GM23338 (cell line): ENCODE results near the gene PXT1. TPM values are rescaled to one million over a fixed set of nuclear protein-coding genes. Genes with fewer than 3 reads are reported as not detected.

Experiments
- ATAC-seq: fragments of 200-7000 bp; cut with Tn5 transposase; 3 replicates; pipeline ENCODE4 v1.9.1; 2020
- DNase-seq: peaks from one replicate; pipeline ENCODE4 v3.0.0-alpha.2; 2015; ENCODE audit warnings: low spot score
- H2AFZ ChIP-seq: fragments of 200-600 bp; sonication (generic); 2 replicates; pipeline ENCODE4 v1.8.0; 2016; ENCODE audit warnings: antibody characterized with exemption, mild to moderate bottlenecking, moderate library complexity
- H3F3A ChIP-seq: fragments of 200-600 bp; sonication (generic); replicated peaks from 2 replicates; pipeline ENCODE4 v1.8.0; 2017; ENCODE audit warnings: antibody characterized with exemption, mixed run types, low read depth
- H3K27ac ChIP-seq: fragments of 200-600 bp; sonication (generic); 2 replicates; pipeline ENCODE4 v1.6.1; 2016; ENCODE audit warnings: low read depth
- H3K27me3 ChIP-seq: fragments of 200-600 bp; sonication (generic); 2 replicates; pipeline ENCODE4 v1.8.0; 2016; ENCODE audit warnings: mild to moderate bottlenecking, mixed run types, moderate library complexity; ENCODE audit not compliant: insufficient read depth
- H3K36me3 ChIP-seq: fragments of 200-600 bp; sonication (generic); 2 replicates; pipeline ENCODE4 v1.8.0; 2016; ENCODE audit warnings: mild to moderate bottlenecking; ENCODE audit not compliant: insufficient read depth
- H3K4me1 ChIP-seq: fragments of 200-600 bp; sonication (generic); 2 replicates; pipeline ENCODE4 v1.8.0; 2016; ENCODE audit warnings: mild to moderate bottlenecking, moderate library complexity; ENCODE audit not compliant: insufficient read depth
- H3K4me2 ChIP-seq: fragments of 200-600 bp; sonication (generic); 2 replicates; pipeline ENCODE4 v1.7.1; 2017; ENCODE audit warnings: mixed run types
- H3K4me3 ChIP-seq: fragments of 200-600 bp; sonication (generic); 2 replicates; pipeline ENCODE4 v1.6.1; 2016; ENCODE audit warnings: mixed run types
- H3K79me2 ChIP-seq: fragments of 200-600 bp; sonication (generic); replicated peaks from 2 replicates; pipeline ENCODE4 v1.8.0; 2017; ENCODE audit warnings: mild to moderate bottlenecking; ENCODE audit not compliant: insufficient read depth
- H3K9me2 ChIP-seq: fragments of 200-600 bp; sonication (generic); 2 replicates; pipeline ENCODE4 v1.8.0; 2017; ENCODE audit not compliant: insufficient read depth
- H4K20me1 ChIP-seq: fragments of 200-600 bp; sonication (generic); replicated peaks from 2 replicates; pipeline ENCODE4 v1.8.0; 2017; ENCODE audit warnings: mild to moderate bottlenecking; ENCODE audit not compliant: insufficient read depth
- H3K27ac Mint-ChIP-seq: 2 replicates; pipeline ENCODE4 v1.8.0; 2020; ENCODE audit warnings: inconsistent platforms, mild to moderate bottlenecking, moderate library complexity, mixed read lengths
- H3K27me3 Mint-ChIP-seq: 3 replicates; pipeline ENCODE4 v1.8.0; 2022; ENCODE audit warnings: low read depth, mild to moderate bottlenecking, moderate library complexity, mixed read lengths, inconsistent platforms; ENCODE audit not compliant: insufficient read depth, poor library complexity
- H3K36me3 Mint-ChIP-seq: 3 replicates; pipeline ENCODE4 v1.8.0; 2021; ENCODE audit warnings: low read depth, mild to moderate bottlenecking, inconsistent platforms, moderate library complexity, mixed read lengths
- H3K4me1 Mint-ChIP-seq: 3 replicates; pipeline ENCODE4 v1.8.0; 2020; ENCODE audit warnings: mild to moderate bottlenecking, inconsistent platforms, mixed read lengths
- H3K4me3 Mint-ChIP-seq: 3 replicates; pipeline ENCODE4 v1.8.0; 2021; ENCODE audit warnings: moderate library complexity, mild to moderate bottlenecking, inconsistent platforms, mixed read lengths
- H3K9me3 Mint-ChIP-seq: 3 replicates; pipeline ENCODE4 v1.8.0; 2020; ENCODE audit warnings: moderate library complexity, mild to moderate bottlenecking, inconsistent platforms, mixed read lengths
- CREB1 ChIP-seq: fragments of 250-450 bp; sonication (Bioruptor Pico); IDR thresholded peaks from 2 replicates; pipeline ENCODE4 v1.5.0; 2020; ENCODE audit warnings: low read depth, mild to moderate bottlenecking, moderate library complexity
- CTCF ChIP-seq, 2 experiments: fragments of 200-600 bp in 1 of 2; sonication (generic) in 1 of 2; conservative IDR thresholded peaks; 2 replicates each; pipeline versions ENCODE4 v1.5.1 to v1.6.1; 2016 to 2017; ENCODE audit warnings: antibody characterized with exemption in 2 of 2, low read depth in 2 of 2, mild to moderate bottlenecking in 2 of 2, moderate library complexity in 1 of 2
- EZH2 ChIP-seq: fragments of 200-600 bp; sonication (generic); IDR thresholded peaks from one replicate; pipeline ENCODE4 v1.8.0; 2017; ENCODE audit warnings: antibody characterized with exemption, mild to moderate bottlenecking, low read depth; ENCODE audit not compliant: unreplicated experiment
- EZH2phosphoT487 ChIP-seq: fragments of 200-600 bp; sonication (generic); IDR thresholded peaks from one replicate; pipeline ENCODE4 v1.8.1; 2018; ENCODE audit warnings: antibody characterized with exemption; ENCODE audit not compliant: unreplicated experiment
- JUNB ChIP-seq: IDR thresholded peaks from one replicate; pipeline ENCODE4 v1.6.1; 2016; ENCODE audit warnings: antibody characterized with exemption; ENCODE audit not compliant: unreplicated experiment
- NANOG ChIP-seq: IDR thresholded peaks from 2 replicates; pipeline ENCODE4 v1.6.1; 2016; ENCODE audit warnings: antibody characterized with exemption, borderline replicate concordance
- POLR2AphosphoS5 ChIP-seq: IDR thresholded peaks from 2 replicates; pipeline ENCODE4 v1.6.1; 2016; ENCODE audit warnings: antibody characterized with exemption, low read depth
- STAT1 ChIP-seq: IDR thresholded peaks from one replicate; pipeline ENCODE4 v1.6.1; 2016; ENCODE audit warnings: antibody characterized with exemption; ENCODE audit not compliant: unreplicated experiment
- ZNF114 ChIP-seq: fragments of 250-450 bp; sonication (Bioruptor Pico); IDR thresholded peaks from 2 replicates; pipeline ENCODE4 v1.5.0; 2020; ENCODE audit warnings: mild to moderate bottlenecking, moderate library complexity
- ZNF331 ChIP-seq: fragments of 250-450 bp; sonication (Bioruptor Pico); IDR thresholded peaks from 2 replicates; pipeline ENCODE4 v1.5.0; 2020; ENCODE audit warnings: low read depth, mild to moderate bottlenecking, moderate library complexity
- polyA plus RNA-seq: library from polyadenylated mRNA; unstranded; fragments of >200 nt; fragmentation: Nextera tagmentation; extraction: Ambion mirVana; gene quantifications from 2 replicates; pipeline ENCODE4 v1.2.1, GENCODE V29; 2016
- total RNA-seq: library from RNA; depleted of rRNA; stranded (reverse); fragments of >200 nt; shearing (Covaris generic); gene quantifications from 2 replicates; pipeline ENCODE4 v1.2.3, GENCODE V29; 2014
- TF ChIP-seq, protein P1 (sequence below): IDR thresholded peaks from 2 replicates; pipeline ENCODE4 v1.6.1; 2016; ENCODE audit warnings: antibody characterized with exemption
- TF ChIP-seq, protein P2 (sequence below): fragments of 250-450 bp; sonication (Bioruptor Pico); IDR thresholded peaks from 2 replicates; pipeline ENCODE4 v1.5.0; 2020; ENCODE audit warnings: mild to moderate bottlenecking, moderate library complexity
- TF ChIP-seq, protein P3 (sequence below): IDR thresholded peaks from one replicate; pipeline ENCODE4 v1.6.1; 2018; ENCODE audit warnings: antibody characterized with exemption; ENCODE audit not compliant: unreplicated experiment

PXT1 gene
- total and polyA plus RNA-seq, 2 experiments from 2014 or later, result 0.14 TPM; not detected in 1

DNA sequence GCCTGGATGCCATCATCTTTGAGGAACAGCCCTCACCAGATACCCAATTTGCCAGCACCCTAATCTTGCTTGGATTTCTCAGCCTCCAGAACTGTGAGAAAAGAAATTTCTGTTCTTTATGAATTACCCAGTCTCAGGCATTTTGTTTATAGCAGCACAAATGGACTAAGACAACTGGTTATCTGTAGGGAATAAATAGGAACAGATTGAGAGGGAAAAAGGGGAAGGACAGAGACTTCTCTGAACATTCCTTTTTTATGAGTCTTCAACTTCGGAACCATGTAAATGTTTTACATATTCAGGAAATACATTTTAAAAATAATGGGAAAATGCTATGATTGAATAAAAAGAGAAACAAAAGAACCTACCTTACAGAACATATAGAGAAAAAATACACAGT is 21.0 kb upstream of the PXT1 start:
- peaks cover 25% of the 10 kb centered on the region for H3K4me1 Mint-ChIP-seq
- DNase-seq, result no peak
- H3K9me3 Mint-ChIP-seq, result no peaks in the 10 kb centered on the region
- peaks cover 8% of the 10 kb centered on the region; the same call in 1 of the 3 replicates for H3K36me3 Mint-ChIP-seq
- Histone ChIP-seq H3K4me3 (no peak overlapping the region), H3K27me3 (no peaks in the 10 kb centered on the region), H3K79me2 (peaks cover 99% of the 10 kb centered on the region), H3F3A (no peaks in the 10 kb centered on the region), H3K4me2 (no peak overlapping the region), H2AFZ (no peak overlapping the region), H3K36me3 (no peaks in the 10 kb centered on the region), H4K20me1 (peaks cover 7% of the 10 kb centered on the region), H3K9me2 (no peaks in the 10 kb centered on the region), H3K4me1 (peaks cover 15% of the 10 kb centered on the region), H3K27ac (no peak overlapping the region; the same call in 1 of the 2 replicates)
- TF ChIP-seq EZH2 (no peak), ZNF114 (CRISPR knock-in tag) (no peak), NANOG (no peak), POLR2AphosphoS5 (no peak), JUNB (no peak), CREB1 (CRISPR knock-in tag) (no peak), CTCF (conservative IDR thresholded peaks at IDR 0.05; ENCODE audit: low read depth in 2 of 2) (no peak), ZNF331 (no peak), STAT1 (no peak), EZH2phosphoT487 (no peak)
- TF ChIP-seq, protein P1, sequence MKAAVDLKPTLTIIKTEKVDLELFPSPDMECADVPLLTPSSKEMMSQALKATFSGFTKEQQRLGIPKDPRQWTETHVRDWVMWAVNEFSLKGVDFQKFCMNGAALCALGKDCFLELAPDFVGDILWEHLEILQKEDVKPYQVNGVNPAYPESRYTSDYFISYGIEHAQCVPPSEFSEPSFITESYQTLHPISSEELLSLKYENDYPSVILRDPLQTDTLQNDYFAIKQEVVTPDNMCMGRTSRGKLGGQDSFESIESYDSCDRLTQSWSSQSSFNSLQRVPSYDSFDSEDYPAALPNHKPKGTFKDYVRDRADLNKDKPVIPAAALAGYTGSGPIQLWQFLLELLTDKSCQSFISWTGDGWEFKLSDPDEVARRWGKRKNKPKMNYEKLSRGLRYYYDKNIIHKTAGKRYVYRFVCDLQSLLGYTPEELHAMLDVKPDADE, result no peak
- TF ChIP-seq, protein P2, sequence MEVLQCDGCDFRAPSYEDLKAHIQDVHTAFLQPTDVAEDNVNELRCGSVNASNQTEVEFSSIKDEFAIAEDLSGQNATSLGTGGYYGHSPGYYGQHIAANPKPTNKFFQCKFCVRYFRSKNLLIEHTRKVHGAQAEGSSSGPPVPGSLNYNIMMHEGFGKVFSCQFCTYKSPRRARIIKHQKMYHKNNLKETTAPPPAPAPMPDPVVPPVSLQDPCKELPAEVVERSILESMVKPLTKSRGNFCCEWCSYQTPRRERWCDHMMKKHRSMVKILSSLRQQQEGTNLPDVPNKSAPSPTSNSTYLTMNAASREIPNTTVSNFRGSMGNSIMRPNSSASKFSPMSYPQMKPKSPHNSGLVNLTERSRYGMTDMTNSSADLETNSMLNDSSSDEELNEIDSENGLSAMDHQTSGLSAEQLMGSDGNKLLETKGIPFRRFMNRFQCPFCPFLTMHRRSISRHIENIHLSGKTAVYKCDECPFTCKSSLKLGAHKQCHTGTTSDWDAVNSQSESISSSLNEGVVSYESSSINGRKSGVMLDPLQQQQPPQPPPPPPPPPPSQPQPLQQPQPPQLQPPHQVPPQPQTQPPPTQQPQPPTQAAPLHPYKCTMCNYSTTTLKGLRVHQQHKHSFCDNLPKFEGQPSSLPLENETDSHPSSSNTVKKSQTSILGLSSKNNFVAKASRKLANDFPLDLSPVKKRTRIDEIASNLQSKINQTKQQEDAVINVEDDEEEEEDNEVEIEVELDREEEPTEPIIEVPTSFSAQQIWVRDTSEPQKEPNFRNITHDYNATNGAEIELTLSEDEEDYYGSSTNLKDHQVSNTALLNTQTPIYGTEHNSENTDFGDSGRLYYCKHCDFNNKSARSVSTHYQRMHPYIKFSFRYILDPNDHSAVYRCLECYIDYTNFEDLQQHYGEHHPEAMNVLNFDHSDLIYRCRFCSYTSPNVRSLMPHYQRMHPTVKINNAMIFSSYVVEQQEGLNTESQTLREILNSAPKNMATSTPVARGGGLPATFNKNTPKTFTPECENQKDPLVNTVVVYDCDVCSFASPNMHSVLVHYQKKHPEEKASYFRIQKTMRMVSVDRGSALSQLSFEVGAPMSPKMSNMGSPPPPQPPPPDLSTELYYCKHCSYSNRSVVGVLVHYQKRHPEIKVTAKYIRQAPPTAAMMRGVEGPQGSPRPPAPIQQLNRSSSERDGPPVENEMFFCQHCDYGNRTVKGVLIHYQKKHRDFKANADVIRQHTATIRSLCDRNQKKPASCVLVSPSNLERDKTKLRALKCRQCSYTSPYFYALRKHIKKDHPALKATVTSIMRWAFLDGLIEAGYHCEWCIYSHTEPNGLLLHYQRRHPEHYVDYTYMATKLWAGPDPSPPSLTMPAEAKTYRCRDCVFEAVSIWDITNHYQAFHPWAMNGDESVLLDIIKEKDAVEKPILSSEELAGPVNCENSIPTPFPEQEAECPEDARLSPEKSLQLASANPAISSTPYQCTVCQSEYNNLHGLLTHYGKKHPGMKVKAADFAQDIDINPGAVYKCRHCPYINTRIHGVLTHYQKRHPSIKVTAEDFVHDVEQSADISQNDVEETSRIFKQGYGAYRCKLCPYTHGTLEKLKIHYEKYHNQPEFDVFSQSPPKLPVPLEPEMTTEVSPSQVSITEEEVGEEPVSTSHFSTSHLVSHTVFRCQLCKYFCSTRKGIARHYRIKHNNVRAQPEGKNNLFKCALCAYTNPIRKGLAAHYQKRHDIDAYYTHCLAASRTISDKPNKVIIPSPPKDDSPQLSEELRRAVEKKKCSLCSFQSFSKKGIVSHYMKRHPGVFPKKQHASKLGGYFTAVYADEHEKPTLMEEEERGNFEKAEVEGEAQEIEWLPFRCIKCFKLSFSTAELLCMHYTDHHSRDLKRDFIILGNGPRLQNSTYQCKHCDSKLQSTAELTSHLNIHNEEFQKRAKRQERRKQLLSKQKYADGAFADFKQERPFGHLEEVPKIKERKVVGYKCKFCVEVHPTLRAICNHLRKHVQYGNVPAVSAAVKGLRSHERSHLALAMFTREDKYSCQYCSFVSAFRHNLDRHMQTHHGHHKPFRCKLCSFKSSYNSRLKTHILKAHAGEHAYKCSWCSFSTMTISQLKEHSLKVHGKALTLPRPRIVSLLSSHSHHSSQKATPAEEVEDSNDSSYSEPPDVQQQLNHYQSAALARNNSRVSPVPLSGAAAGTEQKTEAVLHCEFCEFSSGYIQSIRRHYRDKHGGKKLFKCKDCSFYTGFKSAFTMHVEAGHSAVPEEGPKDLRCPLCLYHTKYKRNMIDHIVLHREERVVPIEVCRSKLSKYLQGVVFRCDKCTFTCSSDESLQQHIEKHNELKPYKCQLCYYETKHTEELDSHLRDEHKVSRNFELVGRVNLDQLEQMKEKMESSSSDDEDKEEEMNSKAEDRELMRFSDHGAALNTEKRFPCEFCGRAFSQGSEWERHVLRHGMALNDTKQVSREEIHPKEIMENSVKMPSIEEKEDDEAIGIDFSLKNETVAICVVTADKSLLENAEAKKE, result no peak
- TF ChIP-seq, protein P3, sequence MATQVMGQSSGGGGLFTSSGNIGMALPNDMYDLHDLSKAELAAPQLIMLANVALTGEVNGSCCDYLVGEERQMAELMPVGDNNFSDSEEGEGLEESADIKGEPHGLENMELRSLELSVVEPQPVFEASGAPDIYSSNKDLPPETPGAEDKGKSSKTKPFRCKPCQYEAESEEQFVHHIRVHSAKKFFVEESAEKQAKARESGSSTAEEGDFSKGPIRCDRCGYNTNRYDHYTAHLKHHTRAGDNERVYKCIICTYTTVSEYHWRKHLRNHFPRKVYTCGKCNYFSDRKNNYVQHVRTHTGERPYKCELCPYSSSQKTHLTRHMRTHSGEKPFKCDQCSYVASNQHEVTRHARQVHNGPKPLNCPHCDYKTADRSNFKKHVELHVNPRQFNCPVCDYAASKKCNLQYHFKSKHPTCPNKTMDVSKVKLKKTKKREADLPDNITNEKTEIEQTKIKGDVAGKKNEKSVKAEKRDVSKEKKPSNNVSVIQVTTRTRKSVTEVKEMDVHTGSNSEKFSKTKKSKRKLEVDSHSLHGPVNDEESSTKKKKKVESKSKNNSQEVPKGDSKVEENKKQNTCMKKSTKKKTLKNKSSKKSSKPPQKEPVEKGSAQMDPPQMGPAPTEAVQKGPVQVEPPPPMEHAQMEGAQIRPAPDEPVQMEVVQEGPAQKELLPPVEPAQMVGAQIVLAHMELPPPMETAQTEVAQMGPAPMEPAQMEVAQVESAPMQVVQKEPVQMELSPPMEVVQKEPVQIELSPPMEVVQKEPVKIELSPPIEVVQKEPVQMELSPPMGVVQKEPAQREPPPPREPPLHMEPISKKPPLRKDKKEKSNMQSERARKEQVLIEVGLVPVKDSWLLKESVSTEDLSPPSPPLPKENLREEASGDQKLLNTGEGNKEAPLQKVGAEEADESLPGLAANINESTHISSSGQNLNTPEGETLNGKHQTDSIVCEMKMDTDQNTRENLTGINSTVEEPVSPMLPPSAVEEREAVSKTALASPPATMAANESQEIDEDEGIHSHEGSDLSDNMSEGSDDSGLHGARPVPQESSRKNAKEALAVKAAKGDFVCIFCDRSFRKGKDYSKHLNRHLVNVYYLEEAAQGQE, result no peak
- no peak for ATAC-seq
- H3K27ac Mint-ChIP-seq, result no peak overlapping the region
- H3K4me3 Mint-ChIP-seq, result no peak overlapping the region
- peaks cover 5% of the 10 kb centered on the region for H3K27me3 Mint-ChIP-seq
